Measurements from ENCODE around the gene PPP2R2D. TPM values are rescaled to one million over a fixed set of nuclear protein-coding genes. Genes with fewer than 3 reads are reported as not detected.

Gene PPP2R2D
- total and polyA plus RNA-seq, 4 experiments from 2014 or later, result 25.7 to 49.2 (median 41.7) TPM

DNA sequence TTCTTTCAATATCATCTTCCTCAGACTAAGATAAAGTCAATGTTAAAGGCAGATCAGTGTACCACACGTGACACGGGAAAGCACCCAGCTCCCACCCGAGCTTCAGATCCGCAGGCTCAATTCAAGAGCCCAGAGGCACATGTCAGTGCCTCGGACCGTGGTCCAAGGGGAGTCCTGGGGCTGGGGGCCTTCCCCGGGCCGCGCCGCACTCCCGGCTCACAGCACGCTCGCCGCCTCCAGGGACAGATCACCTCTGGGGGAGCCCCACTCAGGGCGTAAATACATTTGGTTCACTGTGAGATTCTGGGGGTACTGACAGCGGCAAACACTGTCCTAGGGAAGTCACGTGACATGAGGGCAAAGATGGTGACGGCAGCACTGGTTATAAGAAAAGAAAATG lies 70.1 kb downstream of the PPP2R2D start:
- Mint-ChIP-seq H3K27ac (peak overlapping the region in 6 of 7 donors; percentile 19 to 81 (median 58)), H3K4me3 (peak overlapping the region in 3 of 8 donors; percentile 33 to 64 (median 43)), H3K36me3 (peaks cover 25 to 42% of the 10 kb centered on the region in 2 donors), H3K4me1 (peaks cover 35 to 61% (median 45%) of the 10 kb centered on the region in 4 donors), H3K9me3 (no peaks in the 10 kb centered on the region), H3K27me3 (no peaks in the 10 kb centered on the region)
- intact Hi-C loops (cut with micrococcal nuclease), result no loop called here
- no peak for DNase-seq
- no peaks in the 10 kb centered on the region for H3K9me3 ChIP-seq (ENCODE audit: control insufficient read depth in 1 of 2, low read length in 2 of 2)
- H3K4me3 ChIP-seq (ENCODE audit: low read length in 2 of 2), result no peak overlapping the region
- H3K27me3 ChIP-seq (ENCODE audit: insufficient read depth, low read length), result no peaks in the 10 kb centered on the region
- H3K27ac ChIP-seq (ENCODE audit: low read depth, low read length), result no peak overlapping the region
- peaks cover 4% of the 10 kb centered on the region for H3K36me3 ChIP-seq (ENCODE audit: insufficient read depth, low read length)
- ChIA-PET POLR2A (ENCODE audit: partially characterized antibody) (no interaction called here), CTCF (ENCODE audit: partially characterized antibody) (no interaction called here)
- peaks cover 46% of the 10 kb centered on the region for H3K4me1 ChIP-seq (ENCODE audit: insufficient read depth, low read length)

DNA sequence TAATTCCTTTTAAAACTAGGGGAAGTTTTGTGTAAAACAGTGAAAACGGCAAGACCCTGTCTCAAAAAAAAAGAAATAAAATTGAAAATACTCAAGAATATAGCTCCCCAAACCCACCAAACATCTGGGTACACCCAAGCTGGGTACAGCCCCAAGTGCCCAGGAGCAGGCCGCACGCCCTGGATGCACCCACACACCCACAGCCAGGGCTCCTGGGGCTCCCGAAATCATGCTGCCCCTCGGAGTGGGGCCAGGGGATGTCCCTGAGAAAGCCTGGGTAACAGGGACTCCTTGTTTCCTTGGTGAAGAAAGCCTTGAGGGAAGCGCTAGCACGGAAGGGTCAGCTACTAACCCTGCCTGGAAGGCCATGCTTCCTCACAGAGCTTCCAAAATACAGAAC lies 70.8 kb downstream of the PPP2R2D start:
- intact Hi-C loops (cut with micrococcal nuclease), result no loop called here
- Histone ChIP-seq H3K9me3 (ENCODE audit: control insufficient read depth in 1 of 2, low read length in 2 of 2) (no peaks in the 10 kb centered on the region), H3K36me3 (ENCODE audit: insufficient read depth, low read length) (peaks cover 4% of the 10 kb centered on the region), H3K27ac (ENCODE audit: low read depth, low read length) (peak overlapping the region; percentile 49), H3K4me3 (ENCODE audit: low read length in 2 of 2) (no peak overlapping the region), H3K27me3 (ENCODE audit: insufficient read depth, low read length) (no peaks in the 10 kb centered on the region), H3K4me1 (ENCODE audit: insufficient read depth, low read length) (peaks cover 53% of the 10 kb centered on the region)
- no peaks in the 10 kb centered on the region for H3K9me3 Mint-ChIP-seq
- peak overlapping the region in 5 of 7 donors; percentile 80 to 95 (median 88) for H3K27ac Mint-ChIP-seq
- peak overlapping the region in 6 of 8 donors; percentile 59 to 93 (median 84) for H3K4me3 Mint-ChIP-seq
- no peaks in the 10 kb centered on the region for H3K27me3 Mint-ChIP-seq
- peaks cover 25 to 38% of the 10 kb centered on the region in 2 donors for H3K36me3 Mint-ChIP-seq
- ChIA-PET CTCF (ENCODE audit: partially characterized antibody) (interaction anchor here (1.8 to 2.2 kb wide), 2 partner anchors 10 to 51 kb away, joined by 8 to 9 read pairs; partner anchors contain the start of gene BNIP3), POLR2A (ENCODE audit: partially characterized antibody) (interaction anchor here (1.0 to 2.5 kb wide), 6 partner anchors 10 to 75 kb away, joined by 3 to 21 read pairs (median 6); partner anchors contain the start of genes BNIP3 and PPP2R2D)
- peaks cover 40 to 67% (median 51%) of the 10 kb centered on the region in 4 donors for H3K4me1 Mint-ChIP-seq
- no peak for DNase-seq

DNA sequence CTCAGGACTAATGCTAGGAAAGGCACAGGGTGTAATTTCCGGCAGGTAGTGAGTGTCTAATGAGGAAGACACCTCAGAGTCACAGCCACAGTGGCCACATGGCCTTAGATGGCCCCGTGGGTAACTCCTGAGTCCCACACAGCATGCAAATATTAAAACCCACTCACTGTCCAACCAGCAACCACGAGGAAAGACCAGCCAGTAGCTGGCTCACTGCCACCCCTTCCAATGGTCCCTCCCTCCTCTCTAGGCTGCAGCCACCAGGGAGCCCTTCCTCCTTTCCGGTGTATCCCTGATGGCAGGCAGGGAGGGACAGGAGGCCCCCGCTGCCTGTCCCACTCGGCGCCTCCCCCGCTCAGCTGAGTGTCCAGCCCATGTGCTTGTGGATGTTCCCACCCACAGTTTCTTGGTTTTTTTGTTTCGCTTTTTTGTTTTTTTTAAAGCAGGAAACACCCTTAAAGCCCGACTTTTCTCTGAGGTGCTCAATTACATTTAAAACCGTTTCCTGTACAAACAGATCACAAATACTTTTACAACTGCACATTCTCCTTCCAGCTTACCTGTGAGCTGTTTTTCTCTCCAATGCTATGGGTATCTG lies 71.8 kb downstream of the PPP2R2D start:
- peaks cover 57% of the 10 kb centered on the region for H3K4me1 ChIP-seq (ENCODE audit: insufficient read depth, low read length)
- Mint-ChIP-seq H3K27me3 (no peaks in the 10 kb centered on the region), H3K4me3 (peak overlapping the region; percentile 77 to 93 (median 86)), H3K4me1 (peaks cover 45 to 74% (median 60%) of the 10 kb centered on the region in 4 donors), H3K36me3 (peaks cover 27 to 33% of the 10 kb centered on the region in 2 donors), H3K27ac (peak overlapping the region; percentile 80 to 95 (median 89)), H3K9me3 (no peaks in the 10 kb centered on the region)
- intact Hi-C loops (cut with micrococcal nuclease), result loop anchor here (1.0 to 2.0 kb wide), 2 partner anchors 10 to 72 kb away; partner anchors contain the start of gene PPP2R2D
- H3K27me3 ChIP-seq (ENCODE audit: insufficient read depth, low read length), result no peaks in the 10 kb centered on the region
- ChIA-PET CTCF (ENCODE audit: partially characterized antibody) (interaction anchor here (1.8 to 2.2 kb wide), 3 partner anchors 9 to 87 kb away, joined by 8 to 10 read pairs (median 9); partner anchors contain the start of gene BNIP3), POLR2A (ENCODE audit: partially characterized antibody) (interaction anchor here (0.6 to 2.5 kb wide), 11 partner anchors 9 to 1475 kb away, joined by 3 to 21 read pairs (median 4); partner anchors contain the start of genes BNIP3 and PPP2R2D)
- peak; percentile 58 to 65 (median 63) for DNase-seq
- H3K27ac ChIP-seq (ENCODE audit: low read depth, low read length), result peak overlapping the region; percentile 49
- peak overlapping the region; percentile 14 to 56 for H3K4me3 ChIP-seq (ENCODE audit: low read length in 2 of 2)
- H3K36me3 ChIP-seq (ENCODE audit: insufficient read depth, low read length), result peaks cover 4% of the 10 kb centered on the region
- no peaks in the 10 kb centered on the region for H3K9me3 ChIP-seq (ENCODE audit: control insufficient read depth in 1 of 2, low read length in 2 of 2)

DNA sequence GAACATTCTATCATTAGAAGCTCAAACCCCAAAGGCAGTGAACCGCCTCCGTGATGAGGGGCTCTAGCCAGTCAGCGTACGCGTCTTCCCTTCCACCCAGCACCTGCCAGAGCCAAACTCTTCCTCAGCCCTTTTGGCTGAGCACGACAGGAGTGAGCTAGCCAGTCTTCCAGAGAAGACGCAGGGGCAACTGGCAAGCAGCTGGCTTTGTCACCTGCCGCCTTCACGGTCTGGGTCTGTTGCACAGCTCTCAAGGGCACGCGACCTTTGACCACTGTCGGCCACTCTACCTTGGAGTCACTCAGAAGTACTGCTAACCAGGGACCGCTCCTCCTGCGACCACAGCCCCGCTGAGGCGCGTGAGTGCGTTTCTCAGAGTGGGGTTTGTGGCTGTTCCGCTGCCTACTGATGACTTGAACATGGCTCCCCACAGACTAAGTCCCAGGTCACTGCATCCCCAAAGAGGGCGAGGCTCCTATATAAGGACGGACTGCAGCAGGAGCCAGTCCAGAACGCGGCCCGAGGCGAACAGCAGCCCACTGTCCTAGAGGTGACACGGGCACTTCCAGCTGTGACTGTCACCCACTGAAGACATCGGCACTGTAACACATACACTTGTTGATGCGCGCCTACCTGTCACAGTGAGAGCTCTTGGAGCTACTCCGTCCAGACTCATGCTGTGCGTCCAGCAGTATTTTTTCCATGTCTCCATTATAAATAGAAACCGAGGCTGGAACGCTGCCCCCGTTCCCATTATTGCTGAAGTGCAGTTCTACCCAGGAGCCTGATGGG lies 72.5 kb downstream of the PPP2R2D start:
- Mint-ChIP-seq H3K27ac (peak overlapping the region; percentile 80 to 95 (median 89)), H3K36me3 (peaks cover 30 to 34% of the 10 kb centered on the region in 2 donors), H3K4me1 (peaks cover 51 to 80% (median 66%) of the 10 kb centered on the region in 4 donors), H3K27me3 (no peaks in the 10 kb centered on the region), H3K9me3 (no peaks in the 10 kb centered on the region), H3K4me3 (peak overlapping the region; percentile 77 to 93 (median 86))
- Histone ChIP-seq H3K9me3 (ENCODE audit: control insufficient read depth in 1 of 2, low read length in 2 of 2) (no peaks in the 10 kb centered on the region), H3K4me3 (ENCODE audit: low read length in 2 of 2) (peak overlapping the region; percentile 14 to 56), H3K27me3 (ENCODE audit: insufficient read depth, low read length) (no peaks in the 10 kb centered on the region), H3K27ac (ENCODE audit: low read depth, low read length) (peak overlapping the region; percentile 49), H3K4me1 (ENCODE audit: insufficient read depth, low read length) (peaks cover 62% of the 10 kb centered on the region), H3K36me3 (ENCODE audit: insufficient read depth, low read length) (peaks cover 4% of the 10 kb centered on the region)
- intact Hi-C loops (cut with micrococcal nuclease), result loop anchor here (2.0 kb wide), 1 partner anchor 73 kb away; the partner anchor contains the start of gene PPP2R2D
- ChIA-PET POLR2A (ENCODE audit: partially characterized antibody) (interaction anchor here (0.8 to 2.5 kb wide), 10 partner anchors 9 to 77 kb away, joined by 3 to 21 read pairs (median 4); partner anchors contain the start of genes BNIP3 and PPP2R2D), CTCF (ENCODE audit: partially characterized antibody) (interaction anchor here (1.8 to 2.2 kb wide), 3 partner anchors 8 to 88 kb away, joined by 8 to 10 read pairs (median 9); partner anchors contain the start of gene BNIP3)
- no peak for DNase-seq

DNA sequence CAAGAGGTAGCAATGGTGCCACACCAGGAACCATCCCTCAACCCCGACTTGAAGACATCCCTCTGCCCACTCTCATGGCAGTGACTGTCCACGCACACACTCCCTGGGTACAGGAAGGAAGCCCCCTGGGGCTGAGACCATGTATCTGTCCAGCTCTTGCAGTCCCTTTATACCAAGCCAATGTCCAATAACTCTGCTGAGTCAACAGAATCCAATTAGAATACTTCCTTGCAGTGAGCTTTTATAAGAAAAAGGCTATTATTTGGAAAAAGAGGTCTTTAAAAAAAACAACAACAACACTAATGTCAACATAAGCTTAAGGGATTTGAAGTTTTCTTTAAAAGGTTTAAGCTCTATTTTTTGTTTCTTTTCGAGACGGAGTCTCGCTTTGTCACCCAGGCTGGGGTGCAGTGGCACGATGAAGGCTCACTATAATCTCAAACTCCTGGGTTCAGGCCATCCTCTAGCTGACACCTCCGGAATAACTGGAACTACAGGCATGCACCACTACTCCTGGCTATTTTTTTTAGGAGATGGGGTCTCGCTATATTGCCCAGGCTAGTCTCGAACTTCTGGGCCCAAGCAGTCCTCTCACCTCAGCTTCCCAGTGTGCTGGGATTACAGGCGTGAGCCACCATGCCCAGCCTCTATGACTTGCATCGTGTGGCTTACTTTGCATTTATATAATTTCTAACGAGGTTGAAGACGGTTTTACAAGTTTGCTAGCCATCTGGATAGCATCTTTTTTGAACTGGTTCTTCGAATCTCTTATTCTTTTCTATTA lies 73.4 kb downstream of the PPP2R2D start:
- peak overlapping the region; percentile 80 to 95 (median 89) for H3K27ac Mint-ChIP-seq
- H3K4me1 Mint-ChIP-seq, result peaks cover 57 to 89% (median 72%) of the 10 kb centered on the region in 4 donors
- H3K27ac ChIP-seq (ENCODE audit: low read depth, low read length), result peak overlapping the region; percentile 49
- peak overlapping the region in 7 of 8 donors; percentile 13 to 93 (median 85) for H3K4me3 Mint-ChIP-seq
- no peak for DNase-seq
- no peak overlapping the region for H3K4me3 ChIP-seq (ENCODE audit: low read length in 2 of 2)
- CTCF ChIA-PET (ENCODE audit: partially characterized antibody), result interaction anchor here (1.0 to 2.0 kb wide), 4 partner anchors 49 to 88 kb away, joined by 3 to 10 read pairs (median 4); partner anchors contain the start of gene PPP2R2D
- H3K9me3 ChIP-seq (ENCODE audit: control insufficient read depth in 1 of 2, low read length in 2 of 2), result no peaks in the 10 kb centered on the region
- H3K9me3 Mint-ChIP-seq, result no peaks in the 10 kb centered on the region
- H3K27me3 ChIP-seq (ENCODE audit: insufficient read depth, low read length), result no peaks in the 10 kb centered on the region
- POLR2A ChIA-PET (ENCODE audit: partially characterized antibody), result interaction anchor here (0.6 to 2.5 kb wide), 4 partner anchors 8 to 1399 kb away, joined by 3 to 21 read pairs (median 4); partner anchors contain the start of genes BNIP3 and PPP2R2D
- intact Hi-C loops (cut with micrococcal nuclease), result no loop called here
- H3K36me3 ChIP-seq (ENCODE audit: insufficient read depth, low read length), result peaks cover 4% of the 10 kb centered on the region
- peaks cover 63% of the 10 kb centered on the region for H3K4me1 ChIP-seq (ENCODE audit: insufficient read depth, low read length)
- peaks cover 23 to 27% of the 10 kb centered on the region in 2 donors for H3K36me3 Mint-ChIP-seq
- no peaks in the 10 kb centered on the region for H3K27me3 Mint-ChIP-seq

DNA sequence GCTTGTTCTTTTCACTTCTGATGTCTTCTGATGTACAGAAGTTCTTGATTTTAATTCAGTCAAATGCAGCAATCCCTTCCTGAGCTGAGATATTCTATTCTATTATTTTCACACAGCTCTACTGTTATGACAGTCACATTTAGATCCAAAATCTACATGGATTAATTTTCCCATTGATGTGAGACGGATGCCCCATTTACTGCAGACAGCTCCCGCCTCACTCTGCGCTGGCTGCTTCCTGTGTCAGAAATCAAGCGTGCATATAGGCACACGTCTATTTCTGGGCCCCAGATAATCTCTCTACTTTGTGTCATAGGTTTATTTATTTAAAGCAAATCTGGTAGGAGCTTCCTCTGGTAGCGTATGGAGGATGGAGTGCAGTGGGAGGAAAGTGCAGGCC lies 74.2 kb downstream of the PPP2R2D start:
- H3K4me1 Mint-ChIP-seq, result peaks cover 62 to 97% (median 78%) of the 10 kb centered on the region in 4 donors
- Histone ChIP-seq H3K36me3 (ENCODE audit: insufficient read depth, low read length) (peaks cover 4% of the 10 kb centered on the region), H3K27ac (ENCODE audit: low read depth, low read length) (no peak overlapping the region), H3K27me3 (ENCODE audit: insufficient read depth, low read length) (no peaks in the 10 kb centered on the region), H3K4me3 (ENCODE audit: low read length in 2 of 2) (no peak overlapping the region), H3K4me1 (ENCODE audit: insufficient read depth, low read length) (peaks cover 71% of the 10 kb centered on the region), H3K9me3 (ENCODE audit: control insufficient read depth in 1 of 2, low read length in 2 of 2) (no peaks in the 10 kb centered on the region)
- no peaks in the 10 kb centered on the region for H3K27me3 Mint-ChIP-seq
- intact Hi-C loops (cut with micrococcal nuclease), result no loop called here
- CTCF ChIA-PET (ENCODE audit: partially characterized antibody), result interaction anchor here (1.0 to 1.4 kb wide), 4 partner anchors 48 to 89 kb away, joined by 3 to 5 read pairs (median 4); partner anchors contain the start of gene PPP2R2D
- no peaks in the 10 kb centered on the region for H3K9me3 Mint-ChIP-seq
- POLR2A ChIA-PET (ENCODE audit: partially characterized antibody), result interaction anchor here (1.6 kb wide), 1 partner anchor 74 kb away, joined by 3 read pairs; the partner anchor contains the start of gene PPP2R2D
- peak overlapping the region; percentile 35 to 86 (median 78) for H3K27ac Mint-ChIP-seq
- H3K4me3 Mint-ChIP-seq, result peak overlapping the region in 4 of 8 donors; percentile 18 to 62 (median 49)
- DNase-seq, result no peak
- peaks cover 23% of the 10 kb centered on the region in 2 donors for H3K36me3 Mint-ChIP-seq
